Activated T-cell treated with anti-CD3 and anti-CD28 coated beads, Interleukin-2, amount 50 U/mL, for 1 hour (primary cell): ENCODE data around the gene CMAS.
"Not testable (repeated sequence)": the region's sequence is repeated elsewhere in the genome, so short reads cannot be mapped to it uniquely, and the experiment has no call there.

Source experiments
- DNase-seq: peaks from one replicate; pipeline ENCODE4 v3.0.0-alpha.2; 2020

Gene CMAS

GRCh38 chr12:22048351-22049041 is 2.5 kb downstream of the CMAS start:
- DNase-seq: no peak

- DNase-seq: no peak
Measured at GRCh38 chr12:22050078-22050477, 4.1 kb downstream of the CMAS start.

GRCh38 chr12:22051114-22051698 is 5.2 kb downstream of the CMAS start:
- DNase-seq: no peak

DNA sequence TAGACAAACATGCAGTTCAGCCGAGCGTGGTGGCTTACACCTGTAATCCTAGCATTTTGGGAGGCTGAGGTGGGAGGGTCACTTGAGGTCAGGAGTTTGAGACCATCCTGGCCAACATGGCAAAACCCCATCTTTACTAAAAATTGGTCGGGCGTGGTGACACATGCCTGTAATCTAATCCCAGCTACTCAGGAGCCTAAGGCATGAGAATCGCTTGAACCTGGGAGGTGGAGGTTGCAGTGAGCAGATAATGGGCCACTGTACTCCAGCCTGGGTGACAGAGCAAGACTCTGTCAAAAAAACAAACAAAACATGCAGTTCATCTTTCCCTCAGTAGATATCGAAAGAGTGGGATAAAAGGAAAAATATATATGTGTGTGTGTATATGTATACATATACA is 7.0 kb downstream of the CMAS start:
- not testable (repeated sequence) for DNase-seq

DNA sequence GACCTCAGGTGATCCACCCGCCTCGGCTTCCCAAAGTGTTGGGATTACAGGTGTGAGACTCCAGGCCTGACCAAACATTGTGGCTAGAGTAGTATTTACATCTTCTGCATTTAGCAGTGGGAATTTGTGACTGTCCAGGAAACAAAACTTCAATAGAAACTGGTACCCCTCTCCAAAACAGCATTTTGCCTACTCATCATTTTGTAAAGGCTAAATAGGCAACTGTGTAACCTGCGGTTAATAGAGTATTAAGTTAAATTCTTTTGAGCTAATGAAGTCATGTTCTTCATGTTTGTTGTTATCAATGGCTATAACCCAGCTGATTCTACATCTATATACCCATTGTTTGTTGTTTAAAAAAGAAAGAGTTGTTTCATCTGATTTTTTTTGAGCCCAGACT is 8.1 kb downstream of the CMAS start:
- DNase-seq: no peak

GRCh38 chr12:22056607-22057006 is 10.6 kb downstream of the CMAS start:
- DNase-seq: no peak

DNA sequence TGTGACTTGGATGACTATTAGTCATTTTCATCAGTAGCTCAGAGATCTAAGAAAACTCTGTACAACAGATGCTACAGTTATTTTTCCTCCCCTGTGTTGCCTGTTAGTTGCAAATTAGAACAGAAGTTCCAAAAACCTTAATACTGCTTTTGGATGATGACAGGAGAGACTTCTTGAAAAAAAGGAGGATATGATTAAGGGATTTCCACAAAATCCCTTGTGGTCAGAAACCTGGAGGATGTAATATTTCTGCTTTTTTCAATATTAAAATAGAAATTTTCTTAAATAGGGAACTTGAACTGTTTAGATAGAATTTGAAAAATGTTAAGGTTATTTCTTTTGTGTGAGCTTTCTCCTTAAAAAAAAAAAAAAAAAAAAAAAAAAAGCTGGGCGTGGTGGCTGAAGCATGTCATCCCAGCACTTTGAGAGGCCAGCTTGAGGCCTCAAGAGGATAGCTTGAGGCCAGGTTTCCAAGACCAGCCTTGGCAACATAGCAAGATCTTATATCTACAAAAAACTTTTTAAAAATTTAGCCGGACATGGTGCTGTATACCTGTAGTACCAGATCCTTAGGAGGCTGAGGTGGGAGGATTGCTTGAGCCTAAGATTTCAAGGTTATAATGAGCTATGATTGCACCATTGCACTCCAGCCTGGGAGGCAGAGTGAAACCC is 14.1 kb downstream of the CMAS start:
- DNase-seq: no peak

- DNase-seq: no peak
Measured at GRCh38 chr12:22064968-22065367, 18.9 kb downstream of the CMAS start.

DNA sequence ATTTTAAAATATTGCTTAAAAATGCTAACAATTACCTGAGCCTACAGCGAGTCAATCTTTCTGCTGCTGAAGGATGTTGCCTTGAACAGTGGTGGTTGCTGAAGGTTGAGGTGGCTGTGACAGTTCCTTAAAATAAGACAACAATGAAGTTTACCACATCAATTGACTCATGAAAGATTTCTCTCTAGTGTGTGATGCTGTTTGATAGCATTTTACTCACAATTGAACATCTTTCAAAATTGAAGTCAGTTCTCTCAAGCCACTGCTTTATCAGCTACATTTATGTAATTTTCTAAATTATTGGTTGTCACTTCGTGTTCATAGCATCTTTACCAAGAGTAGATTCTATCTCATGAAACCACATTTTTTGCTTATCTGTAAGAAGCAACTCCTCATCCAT is 20.3 kb downstream of the CMAS start:
- no peak for DNase-seq

GRCh38 chr12:22069851-22070250 is 23.8 kb downstream of the CMAS start:
- no peak for DNase-seq

GRCh38 chr12:22082190-22082701 is 36.2 kb downstream of the CMAS start:
- no peak for DNase-seq

DNA sequence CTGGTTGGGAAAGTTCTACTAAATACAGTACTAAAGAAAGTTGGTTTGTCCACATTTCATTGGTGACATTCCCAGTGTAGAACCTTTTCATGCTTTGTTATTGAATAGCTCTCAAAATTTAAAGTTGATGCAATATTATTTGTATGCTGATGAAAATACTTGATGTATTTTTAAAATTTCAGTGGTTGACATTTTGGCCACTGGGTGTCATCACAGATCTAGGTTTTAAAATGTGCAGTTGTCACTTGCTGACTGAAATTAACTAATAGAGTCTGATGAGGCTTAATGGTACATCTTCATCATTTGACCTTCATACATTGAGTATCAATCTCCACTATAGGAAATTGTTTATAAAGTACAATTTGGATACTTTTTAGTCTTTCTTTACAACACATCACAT is 37.1 kb downstream of the CMAS start:
- DNase-seq: no peak

- DNase-seq: no peak
Measured at GRCh38 chr12:22084852-22085251, 38.8 kb downstream of the CMAS start.

DNA sequence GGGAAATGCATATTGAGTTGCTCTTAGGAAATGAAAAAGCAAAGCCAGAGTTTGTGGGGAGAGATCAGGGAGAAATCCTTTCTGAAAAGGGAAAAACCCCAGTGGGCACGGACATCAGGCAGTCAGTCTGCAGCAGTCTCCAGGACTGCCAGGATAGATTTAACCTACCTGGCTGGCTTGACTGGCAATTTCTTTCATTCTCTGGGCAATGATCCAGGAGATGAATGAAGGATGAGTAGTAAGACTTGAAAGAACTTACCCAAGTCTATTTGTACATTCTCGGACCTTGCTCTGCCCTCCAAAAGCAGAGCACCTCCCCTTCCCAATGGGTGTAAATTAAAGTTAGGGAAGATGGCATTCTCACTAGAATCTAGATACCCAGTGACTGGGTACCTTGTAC is 42.9 kb downstream of the CMAS start:
- DNase-seq: no peak

GRCh38 chr12:22089486-22089885 is 43.5 kb downstream of the CMAS start:
- DNase-seq: no peak

GRCh38 chr12:22099062-22099461 is 53.0 kb downstream of the CMAS start:
- DNase-seq: not testable (repeated sequence)

DNA sequence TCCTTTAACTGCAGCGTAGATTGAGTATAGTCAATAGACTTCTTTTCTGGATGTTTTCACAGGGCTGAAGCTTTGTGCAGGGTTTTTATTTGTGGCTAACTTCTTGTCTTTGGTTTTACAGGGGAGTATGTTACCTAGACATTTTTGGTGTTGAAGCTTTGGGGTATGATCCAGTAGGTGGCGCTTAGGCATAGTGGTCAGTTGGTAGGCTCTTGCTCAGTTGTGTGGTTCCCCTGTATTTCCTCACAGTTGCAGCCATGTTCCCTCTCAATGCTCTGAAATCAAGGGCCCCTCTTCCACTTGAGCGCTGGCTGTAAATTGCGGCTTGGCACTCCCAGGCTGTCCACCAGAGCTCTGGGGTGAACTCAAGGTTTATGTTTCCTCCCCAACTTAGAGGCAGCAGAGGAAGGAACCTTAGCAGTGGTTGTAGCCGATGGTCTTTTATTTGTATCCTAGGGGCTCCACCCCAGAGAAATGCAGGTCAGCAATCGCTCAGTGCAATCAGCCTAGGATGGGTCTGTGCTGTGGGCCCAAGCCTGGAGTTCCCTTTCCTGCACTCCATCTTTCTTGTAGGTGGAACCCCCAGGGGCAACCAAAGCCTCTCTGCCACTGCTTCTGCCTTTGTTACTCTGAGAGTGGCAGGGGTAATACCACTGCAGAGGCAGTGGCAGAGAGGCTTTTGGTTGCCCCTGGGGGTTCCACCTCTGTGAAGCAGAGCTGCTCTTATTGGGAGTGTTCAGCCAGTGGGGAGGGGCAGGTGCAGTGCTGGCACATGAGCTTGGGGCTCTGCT is 55.1 kb downstream of the CMAS start:
- DNase-seq: no peak

DNA sequence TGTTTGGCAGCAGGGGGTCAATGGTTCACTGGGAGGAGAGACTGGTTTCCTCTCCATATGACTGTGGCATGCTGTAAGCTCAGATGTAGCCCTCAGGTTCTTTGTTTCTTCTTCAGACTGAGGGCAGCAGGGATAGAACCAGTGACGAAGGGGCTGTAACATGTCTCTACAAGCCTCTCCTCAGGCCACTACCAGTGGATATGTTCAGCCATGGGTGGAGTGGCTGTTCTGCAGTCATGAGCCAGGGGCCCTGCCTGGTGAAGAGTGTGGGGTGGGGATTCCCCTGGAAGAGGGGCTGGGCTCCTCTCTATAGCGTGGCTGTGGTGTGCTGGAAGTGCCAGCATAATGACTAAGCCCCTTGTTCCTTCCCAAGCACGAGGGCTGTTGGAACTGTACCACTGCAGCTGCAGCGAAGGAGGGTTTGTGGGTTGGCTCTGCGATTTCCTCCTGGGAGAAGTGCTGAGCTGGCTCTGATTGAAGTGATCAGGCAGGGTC is 55.8 kb downstream of the CMAS start:
- DNase-seq: no peak

GRCh38 chr12:22103418-22103817 is 57.4 kb downstream of the CMAS start:
- DNase-seq: no peak

GRCh38 chr12:22105542-22105941 is 59.5 kb downstream of the CMAS start:
- DNase-seq: no peak

- no peak for DNase-seq
Measured at GRCh38 chr12:22110176-22110575, 64.2 kb downstream of the CMAS start.
